HepG2 (cell line): Measurements from ENCODE around the gene C2orf80. TPM values are rescaled to one million over a fixed set of nuclear protein-coding genes. Genes with fewer than 3 reads are reported as not detected.
A peak's percentile ranks its signal among the peaks of the same experiment; 100 is the strongest.

Source experiments
- ATF4 ChIP-seq, 2 experiments: fragments of 450-650 bp in 1 of 2; sonication (generic) in 1 of 2; formaldehyde crosslinking; IDR thresholded peaks; 2 replicates each; pipeline versions ENCODE4 v1.5.0 to v1.8.0; 2020 to 2022; ENCODE audit warnings: mild to moderate bottlenecking in 1 of 2, missing genetic modification reagents in 1 of 2
- CBFB ChIP-seq: sonication (generic); formaldehyde crosslinking; IDR thresholded peaks from 2 replicates; pipeline ENCODE4 v1.4.0; 2020; ENCODE audit warnings: missing genetic modification reagents
- CREB3 ChIP-seq: sonication (generic); formaldehyde crosslinking; IDR thresholded peaks from 2 replicates; pipeline ENCODE4 v1.5.0; 2020; ENCODE audit warnings: missing genetic modification reagents
- DMAP1 ChIP-seq: IDR thresholded peaks from 2 replicates; pipeline ENCODE4 v1.6.1; 2016
- FIP1L1 ChIP-seq: fragments of 200-400 bp; formaldehyde crosslinking; IDR thresholded peaks from 2 replicates; pipeline ENCODE4 v1.6.1; 2018; ENCODE audit warnings: low read depth, mild to moderate bottlenecking, low read length, moderate library complexity, borderline replicate concordance; ENCODE audit not compliant: insufficient read depth
- FOXJ3 ChIP-seq: sonication (generic); formaldehyde crosslinking; IDR thresholded peaks from 2 replicates; pipeline ENCODE4 v1.4.0; 2020; ENCODE audit warnings: missing genetic modification reagents, mild to moderate bottlenecking, borderline replicate concordance
- GATAD2A ChIP-seq: IDR thresholded peaks from 2 replicates; pipeline ENCODE4 v1.6.1; 2016
- GTF2F1 ChIP-seq: fragments of 150-350 bp; IDR thresholded peaks from 2 replicates; pipeline ENCODE4 v1.6.1; 2014; ENCODE audit warnings: low read length
- MAFF ChIP-seq: IDR thresholded peaks from 2 replicates; pipeline ENCODE4 v1.6.1; 2011; ENCODE audit warnings: low read depth, low read length, improper control_type of control experiment
- MLLT10 ChIP-seq: sonication (generic); formaldehyde crosslinking; IDR thresholded peaks from 2 replicates; pipeline ENCODE4 v1.4.0; 2020; ENCODE audit warnings: missing genetic modification reagents
- PCBP1 ChIP-seq: fragments of 200-400 bp; formaldehyde crosslinking; IDR thresholded peaks from 2 replicates; pipeline ENCODE4 v1.6.1; 2017; ENCODE audit warnings: mild to moderate bottlenecking, low read depth, low read length, borderline replicate concordance
- POLR2A ChIP-seq, 2 experiments: IDR thresholded peaks; 2 replicates each; pipeline ENCODE4 v1.6.1; 2011; ENCODE audit warnings: low read depth in 2 of 2, low read length in 2 of 2, mild to moderate bottlenecking in 1 of 2, moderate library complexity in 1 of 2; ENCODE audit not compliant: insufficient read depth in 1 of 2
- ZBTB40 ChIP-seq, 2 experiments: fragments of 450-650 bp in 1 of 2; sonication (generic) in 1 of 2; formaldehyde crosslinking in 1 of 2; IDR thresholded peaks; 2 replicates each; pipeline versions ENCODE4 v1.6.1 to v1.8.0; 2016 to 2022; ENCODE audit warnings: antibody characterized with exemption in 1 of 2, mild to moderate bottlenecking in 1 of 2, missing genetic modification reagents in 1 of 2
- ZFAT ChIP-seq: sonication (generic); formaldehyde crosslinking; conservative IDR thresholded peaks from 2 replicates; pipeline ENCODE4 v1.8.1; 2023; ENCODE audit warnings: missing genetic modification reagents, inconsistent platforms
- ZFP82 ChIP-seq: sonication (generic); formaldehyde crosslinking; IDR thresholded peaks from 2 replicates; pipeline ENCODE4 v1.5.1; 2020; ENCODE audit warnings: mild to moderate bottlenecking, missing genetic modification reagents, borderline replicate concordance
- ZMAT3 ChIP-seq: sonication (generic); formaldehyde crosslinking; conservative IDR thresholded peaks from 2 replicates; pipeline ENCODE4 v1.7.0; 2021; ENCODE audit warnings: missing genetic modification reagents
- ZNF468 ChIP-seq: sonication (generic); formaldehyde crosslinking; IDR thresholded peaks from 2 replicates; pipeline ENCODE4 v1.8.0; 2022; ENCODE audit warnings: mild to moderate bottlenecking, moderate library complexity, missing genetic modification reagents
- ZNF589 ChIP-seq: sonication (generic); formaldehyde crosslinking; conservative IDR thresholded peaks from 2 replicates; pipeline ENCODE4 v1.8.0; 2022; ENCODE audit warnings: mild to moderate bottlenecking, moderate library complexity, missing genetic modification reagents
- ZNF709 ChIP-seq: sonication (generic); formaldehyde crosslinking; IDR thresholded peaks from 2 replicates; pipeline ENCODE4 v1.5.0; 2020; ENCODE audit warnings: mild to moderate bottlenecking, missing genetic modification reagents
- ZSCAN31 ChIP-seq: sonication (generic); formaldehyde crosslinking; IDR thresholded peaks from 2 replicates; pipeline ENCODE4 v1.5.0; 2020; ENCODE audit warnings: low read depth, mild to moderate bottlenecking, missing genetic modification reagents
- polyA plus RNA-seq, 8 experiments: library from polyadenylated mRNA; depleted of rRNA in 3 of 8; stranded (reverse) in 7 of 8; unstranded in 1 of 8; fragments of >200 nt; fragmentation: Illumina TruSeq in 4 of 8; extraction: Trizol in 4 of 8; gene quantifications; 2 replicates each; pipeline versions ENCODE4 v1.2.1 to v1.2.3, GENCODE V29; 2011 to 2016; ENCODE audit warnings: low read depth in 4 of 8, missing spikeins in 1 of 8, mixed read lengths in 1 of 8; ENCODE audit not compliant: insufficient read depth in 1 of 8
- total RNA-seq, 5 experiments: library from RNA; depleted of rRNA; stranded (reverse); fragments of >200 nt; fragmentation: Illumina TruSeq; extraction: Trizol; gene quantifications; 2 replicates each; pipeline ENCODE4 v1.2.3, GENCODE V29; 2016; ENCODE audit warnings: low read depth in 1 of 5

Gene C2orf80
- total and polyA plus RNA-seq, 2 of the 13 experiments (the other 11 are each of a cell fraction or from before 2014, with no cell fraction given): not detected

GRCh38 chr2:208179028-208179609 is 10.7 kb downstream of the C2orf80 start (continued):
- TF ChIP-seq ZBTB40 (IDR thresholded peaks at IDR 0.05) (no peak), ZBTB40 (CRISPR knock-in tag; IDR thresholded peaks at IDR 0.05) (no peak), ZNF709 (CRISPR knock-in tag) (no peak), PCBP1 (no peak), ZNF468 (CRISPR knock-in tag) (no peak), CBFB (peak; percentile 98), ZMAT3 (CRISPR knock-in tag) (no peak), MLLT10 (CRISPR knock-in tag) (no peak), ZFP82 (CRISPR knock-in tag) (no peak), ZNF589 (CRISPR knock-in tag) (no peak), FOXJ3 (no peak), DMAP1 (no peak), FIP1L1 (no peak), ZSCAN31 (CRISPR knock-in tag) (no peak), ATF4 (CRISPR knock-in tag; IDR thresholded peaks at IDR 0.05) (no peak), CREB3 (CRISPR knock-in tag) (no peak), MAFF (no peak), GTF2F1 (no peak), GATAD2A (CRISPR knock-in tag) (peak; percentile 86), POLR2A (IDR thresholded peaks at IDR 0.05; ENCODE audit: insufficient read depth in 1 of 2, low read depth in 2 of 2, low read length in 2 of 2) (no peak), ZFAT (no peak)
